ENCODE measurements around the gene KRT72. TPM values are rescaled to one million over a fixed set of nuclear protein-coding genes. Genes with fewer than 3 reads are reported as not detected.
A peak's percentile ranks its signal among the peaks of the same experiment; 100 is the strongest.

The KRT72 gene
- total RNA-seq, 1 experiment from 2014 or later: not detected

DNA sequence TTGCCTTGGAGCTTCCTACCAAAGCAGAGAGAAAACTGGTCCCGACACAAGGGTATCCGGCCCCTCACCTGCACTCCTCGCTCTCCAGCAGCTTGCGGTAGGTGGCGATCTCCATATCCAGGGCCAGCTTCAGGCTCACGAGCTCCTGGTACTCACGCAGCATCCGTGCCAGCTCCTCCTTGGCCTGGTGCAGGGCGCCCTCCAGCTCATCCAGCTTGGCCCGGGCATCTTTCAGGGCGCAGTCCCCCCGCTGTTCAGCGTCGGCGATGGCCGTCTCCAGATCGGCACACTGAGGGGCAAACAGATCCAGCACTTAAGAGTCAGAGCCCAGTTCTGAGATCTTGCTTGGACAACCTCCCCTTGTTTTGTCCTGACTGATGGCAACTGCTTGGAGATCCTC lies 13.7 kb downstream of the KRT72 start:
- Histone ChIP-seq H3K9ac (ENCODE audit: extremely low read depth, insufficient read length, low read length) (no peak overlapping the region), H3K79me1 (ENCODE audit: insufficient read depth, low read depth, low read length, poor library complexity, severe bottlenecking) (no peaks in the 10 kb centered on the region), H2AFZ (ENCODE audit: low read length) (no peak overlapping the region), H3K27ac (ENCODE audit: insufficient read length, low read depth, low read length) (no peak overlapping the region), H3K4me1 (ENCODE audit: insufficient read depth, low read length) (no peaks in the 10 kb centered on the region), H3K18ac (ENCODE audit: insufficient read length, low read depth, low read length) (no peak overlapping the region), H4K20me1 (ENCODE audit: control insufficient read depth, insufficient read depth, insufficient read length) (no peaks in the 10 kb centered on the region), H4K8ac (replicated peaks; ENCODE audit: insufficient read length, low read depth, low read length) (no peak overlapping the region), H3K56ac (ENCODE audit: insufficient read length, low read depth, low read length) (no peak overlapping the region), H3T11ph (ENCODE audit: low read length) (no peak overlapping the region), H3K4ac (ENCODE audit: low read depth, low read length) (no peak overlapping the region), H2AK5ac (ENCODE audit: insufficient read length, low read length) (no peak overlapping the region), H2BK5ac (ENCODE audit: insufficient read length, low read length) (no peak overlapping the region), H3K79me2 (ENCODE audit: insufficient read depth, low read length) (no peaks in the 10 kb centered on the region), H4K91ac (ENCODE audit: insufficient read length, low read depth, low read length) (no peak overlapping the region), H3K27me3 (ENCODE audit: insufficient read depth, low read length) (no peaks in the 10 kb centered on the region), H3K23me2 (ENCODE audit: insufficient read length, low read depth, low read length, poor library complexity, severe bottlenecking) (no peaks in the 10 kb centered on the region), H2BK12ac (ENCODE audit: insufficient read length, low read depth, low read length) (no peak overlapping the region), H3K23ac (ENCODE audit: insufficient read length, low read depth, low read length) (no peak overlapping the region), H2BK15ac (ENCODE audit: low read depth, low read length) (no peak overlapping the region), H2BK20ac (ENCODE audit: low read depth, low read length, poor library complexity, severe bottlenecking) (no peak overlapping the region), H4K5ac (ENCODE audit: insufficient read length, low read depth, low read length) (no peak overlapping the region), H3K14ac (ENCODE audit: insufficient read depth, low read length) (no peak overlapping the region), H3K9me3 (ENCODE audit: control insufficient read depth, low read depth, low read length) (peaks cover 15% of the 10 kb centered on the region), H3K4me2 (ENCODE audit: insufficient read depth, insufficient read length, low read length) (no peak overlapping the region), H2BK120ac (ENCODE audit: low read depth, low read length, poor library complexity, severe bottlenecking) (no peak overlapping the region)
- peak; percentile 60 for DNase-seq
- H3K4me3 Mint-ChIP-seq: no peak overlapping the region
- H3K9me3 Mint-ChIP-seq: peaks cover 23 to 30% of the 10 kb centered on the region in 2 experiments
- peaks cover 3% of the 10 kb centered on the region in 2 experiments; a peak in 3 of 4 replicates for H3K4me1 Mint-ChIP-seq
- TF ChIP-seq, protein P1, sequence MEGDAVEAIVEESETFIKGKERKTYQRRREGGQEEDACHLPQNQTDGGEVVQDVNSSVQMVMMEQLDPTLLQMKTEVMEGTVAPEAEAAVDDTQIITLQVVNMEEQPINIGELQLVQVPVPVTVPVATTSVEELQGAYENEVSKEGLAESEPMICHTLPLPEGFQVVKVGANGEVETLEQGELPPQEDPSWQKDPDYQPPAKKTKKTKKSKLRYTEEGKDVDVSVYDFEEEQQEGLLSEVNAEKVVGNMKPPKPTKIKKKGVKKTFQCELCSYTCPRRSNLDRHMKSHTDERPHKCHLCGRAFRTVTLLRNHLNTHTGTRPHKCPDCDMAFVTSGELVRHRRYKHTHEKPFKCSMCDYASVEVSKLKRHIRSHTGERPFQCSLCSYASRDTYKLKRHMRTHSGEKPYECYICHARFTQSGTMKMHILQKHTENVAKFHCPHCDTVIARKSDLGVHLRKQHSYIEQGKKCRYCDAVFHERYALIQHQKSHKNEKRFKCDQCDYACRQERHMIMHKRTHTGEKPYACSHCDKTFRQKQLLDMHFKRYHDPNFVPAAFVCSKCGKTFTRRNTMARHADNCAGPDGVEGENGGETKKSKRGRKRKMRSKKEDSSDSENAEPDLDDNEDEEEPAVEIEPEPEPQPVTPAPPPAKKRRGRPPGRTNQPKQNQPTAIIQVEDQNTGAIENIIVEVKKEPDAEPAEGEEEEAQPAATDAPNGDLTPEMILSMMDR (conservative IDR thresholded peaks at IDR 0.05): peak; percentile 25; the same call in 1 of the 3 replicates
- H3K27ac Mint-ChIP-seq: peak overlapping the region in 1 of 3 experiments; percentile 22; a peak in 1 of 7 replicates
- no CpG with 5 or more reads among the region's 17 CpGs for WGBS (ENCODE audit: extremely low coverage, insufficient read length, low lambda C conversion rate)
- peaks cover 14% of the 10 kb centered on the region for H3K27me3 Mint-ChIP-seq (ENCODE audit: low read depth)
- H3K36me3 Mint-ChIP-seq (ENCODE audit: insufficient read depth in 1 of 3, low read depth in 3 of 3): peaks cover 3 to 13% (median 11%) of the 10 kb centered on the region in 3 experiments

Measured in H9 (cell line).